ENCODE data around the gene SFRP2.

SFRP2 gene

GRCh38 chr4:153785910-153786721 lies 2.8 kb downstream of the SFRP2 start:
- no peaks in the 10 kb centered on the region for H3K9me3 ChIP-seq (ENCODE audit: control insufficient read depth, insufficient read depth, low read depth, low read length)
- TF ChIP-seq ZNF600 (tag by site-specific recombination; IDR thresholded peaks at IDR 0.05) = no peak
- peak; percentile 89 for TF ChIP-seq IKZF3 (tag by site-specific recombination; IDR thresholded peaks at IDR 0.05)
- TF ChIP-seq ZNF654 (tag by site-specific recombination; IDR thresholded peaks at IDR 0.05; ENCODE audit: low read depth) = peak; percentile 72
- TF ChIP-seq PRDM6 (tag by site-specific recombination; IDR thresholded peaks at IDR 0.05) = peak; percentile 78
- 0 out of 2 replicates have a peak, but pooled peaks have one; percentile 20 for TF ChIP-seq OSR2 (tag by site-specific recombination; IDR thresholded peaks at IDR 0.05)
- TF ChIP-seq ZBTB17 (tag by site-specific recombination; IDR thresholded peaks at IDR 0.05) = peak; percentile 57; the same call in 1 of the 2 replicates
- peak; percentile 15; the same call in 1 of the 2 replicates for TF ChIP-seq CTCF (tag by site-specific recombination; IDR thresholded peaks at IDR 0.05)
- 0 out of 2 replicates have a peak, but pooled peaks have one; percentile 31 for TF ChIP-seq ZNF335 (tag by site-specific recombination; conservative IDR thresholded peaks at IDR 0.05)
- TF ChIP-seq INSM2 (tag by site-specific recombination; IDR thresholded peaks at IDR 0.05) = no peak
- H3K4me3 ChIP-seq (ENCODE audit: low read depth, low read length) = no peak overlapping the region
- H3K4me1 ChIP-seq (ENCODE audit: control insufficient read depth, insufficient read depth, low read length) = peaks cover 12% of the 10 kb centered on the region
- no peaks in the 10 kb centered on the region for H3K36me3 ChIP-seq (ENCODE audit: control insufficient read depth in 2 of 2, insufficient read depth in 1 of 2, low read length in 2 of 2)
- ChIA-PET POLR2A (interaction anchor here (0.6 kb wide), 1 partner anchor 463 kb away, joined by 5 read pairs; no protein-coding TSS in a partner anchor), CTCF (interaction anchor here (0.6 to 1.9 kb wide), 19 partner anchors 9 to 833 kb away, joined by 3 to 6 read pairs (median 3); no protein-coding TSS in a partner anchor)
- peak overlapping the region; percentile 8; the same call in 1 of the 2 replicates for H3K27ac ChIP-seq (ENCODE audit: extremely low read depth, low read depth, low read length)

- H3K4me3 ChIP-seq (ENCODE audit: low read depth, low read length) = no peak overlapping the region
- H3K27ac ChIP-seq (ENCODE audit: extremely low read depth, low read depth, low read length) = no peak overlapping the region; the same call in 1 of the 2 replicates
- ChIA-PET CTCF (interaction anchor here (0.5 to 1.9 kb wide), 4 partner anchors 8 to 853 kb away, joined by 3 to 6 read pairs (median 4); no protein-coding TSS in a partner anchor), POLR2A (no interaction called here)
- no peaks in the 10 kb centered on the region for H3K36me3 ChIP-seq (ENCODE audit: control insufficient read depth in 2 of 2, insufficient read depth in 1 of 2, low read length in 2 of 2)
- H3K4me1 ChIP-seq (ENCODE audit: control insufficient read depth, insufficient read depth, low read length) = peaks cover 12% of the 10 kb centered on the region
- no peaks in the 10 kb centered on the region for H3K9me3 ChIP-seq (ENCODE audit: control insufficient read depth, insufficient read depth, low read depth, low read length)
- TF ChIP-seq ATF2 (tag by site-specific recombination; IDR thresholded peaks at IDR 0.05; ENCODE audit: low read depth) = no peak
- no peak for TF ChIP-seq ZNF513 (tag by site-specific recombination; IDR thresholded peaks at IDR 0.05)
- no peak for TF ChIP-seq GLI4 (tag by site-specific recombination; IDR thresholded peaks at IDR 0.05)
- TF ChIP-seq HOXA7 (CRISPR knock-in tag; IDR thresholded peaks at IDR 0.05; ENCODE audit: borderline replicate concordance) = no peak
- TF ChIP-seq KLF16 (tag by site-specific recombination; IDR thresholded peaks at IDR 0.05) = no peak
- no peak for TF ChIP-seq KLF17 (tag by site-specific recombination; IDR thresholded peaks at IDR 0.05)
- TF ChIP-seq ZNF202 (tag by site-specific recombination; IDR thresholded peaks at IDR 0.05; ENCODE audit: borderline replicate concordance) = no peak
- TF ChIP-seq ZNF510 (tag by site-specific recombination; IDR thresholded peaks at IDR 0.05; ENCODE audit: insufficient replicate concordance) = no peak
- no peak for TF ChIP-seq ZNF623 (tag by site-specific recombination; IDR thresholded peaks at IDR 0.05)
- no peak for TF ChIP-seq ZNF544 (tag by site-specific recombination; IDR thresholded peaks at IDR 0.05)
- no peak for TF ChIP-seq ZNF660 (tag by site-specific recombination; IDR thresholded peaks at IDR 0.05)
- no peak for TF ChIP-seq ZFP37 (tag by site-specific recombination; IDR thresholded peaks at IDR 0.05)
- no peak for TF ChIP-seq OSR2 (tag by site-specific recombination; IDR thresholded peaks at IDR 0.05)
- no peak for TF ChIP-seq ZNF645 (tag by site-specific recombination; IDR thresholded peaks at IDR 0.05)
Observed at GRCh38 chr4:153784166-153784699, 4.7 kb downstream of the SFRP2 start.
